Upper lobe of left lung (tissue), 6 donors: ENCODE results near the gene HPS1. TPM values are rescaled to one million over a fixed set of nuclear protein-coding genes. Genes with fewer than 3 reads are reported as not detected.

Experiments used
- ATAC-seq, 2 donors: fragments of 200-7000 bp; cut with Tn5 transposase; one replicate each; pipeline ENCODE4 v1.9.1; 2022; ENCODE audit warnings: mild to moderate bottlenecking in 2 of 2, moderate library complexity in 2 of 2; ENCODE audit not compliant: low FRiP score in 2 of 2
- DNase-seq, 2 donors: peaks; one replicate each; pipeline ENCODE4 v3.0.0-alpha.2; 2019 to 2020
- H3K27ac ChIP-seq, 4 donors: fragments of 200-600 bp; sonication (generic); one replicate each; pipeline ENCODE4 v1.5.1; 2016 to 2019
- H3K27me3 ChIP-seq, 4 donors: fragments of 200-600 bp; sonication (generic); one replicate each; pipeline ENCODE4 v1.5.1; 2017 to 2019
- H3K36me3 ChIP-seq, 4 donors: fragments of 200-600 bp; sonication (generic); one replicate each; pipeline ENCODE4 v1.5.1; 2016 to 2019
- H3K4me1 ChIP-seq, 4 donors: fragments of 200-600 bp; sonication (generic); one replicate each; pipeline ENCODE4 v1.5.1; 2018 to 2019
- H3K4me3 ChIP-seq, 4 donors: fragments of 200-600 bp; sonication (generic); one replicate each; pipeline ENCODE4 v1.5.1; 2017 to 2019; ENCODE audit warnings: mild to moderate bottlenecking in 2 of 4, moderate library complexity in 1 of 4
- H3K9me3 ChIP-seq, 4 donors: fragments of 200-600 bp; sonication (generic); one replicate each; pipeline ENCODE4 v1.5.1; 2018 to 2019
- CTCF ChIP-seq, 6 experiments: fragments of 450-650 bp in 4 of 6; fragments of 200-600 bp in 2 of 6; sonication (generic) in 2 of 6; IDR thresholded peaks; one replicate each; pipeline ENCODE4 v1.5.1; 2016 to 2019; ENCODE audit warnings: antibody characterized with exemption in 6 of 6
- EP300 ChIP-seq, 4 donors: sonication (generic); formaldehyde crosslinking; IDR thresholded peaks; one replicate each; pipeline ENCODE4 v1.5.1; 2017; ENCODE audit warnings: antibody characterized with exemption in 4 of 4, control low read depth in 2 of 4
- POLR2A ChIP-seq, 4 donors: fragments of 450-650 bp; IDR thresholded peaks; one replicate each; pipeline ENCODE4 v1.5.1; 2016 to 2017; ENCODE audit warnings: antibody characterized with exemption in 4 of 4, mild to moderate bottlenecking in 2 of 4
- POLR2AphosphoS5 ChIP-seq, 2 donors: sonication (generic); formaldehyde crosslinking; IDR thresholded peaks; one replicate each; pipeline ENCODE4 v1.5.1; 2017; ENCODE audit warnings: antibody characterized with exemption in 2 of 2
- WGBS, 2 donors: methylation state at CpG; one replicate each; pipeline ENCODE4 v1.1.5; 2017 to 2018; 5-methylcytosine and 5-hydroxymethylcytosine counted together
- total RNA-seq, 6 donors: library from RNA; depleted of rRNA in 4 of 6; stranded (reverse); fragments of >200 nt in 4 of 6; gene quantifications; one replicate each; pipeline versions ENCODE4 v1.1.0 to v1.2.1, GENCODE V29; 2016 to 2021
- donor health status: DM: no; HTN: no; CAD: no; lungs with moderate emphysema.
- donor health status: DM: no; HTN: yes; CAD: no; lungs with severe emphysema.

HPS1 gene
- total RNA-seq, result 100 to 1,000 TPM in 2 of 6 donors, 10 to 100 TPM in 4; 45.8 to 103 (median 87.0) TPM

GRCh38 chr10:98446661-98447221, at the start of gene HPS1:
Gene HPS1 (minus strand): TSS chr10:98446935. CDS start chr10:98443240, 3,695 bp downstream.
- TF ChIP-seq POLR2A (IDR thresholded peaks at IDR 0.05) (peak in 3 of 4 donors; percentile 84 to 96 (median 94)), CTCF (IDR thresholded peaks at IDR 0.05) (peak in 3 of 6 experiments; percentile 4 to 29 (median 24)), POLR2AphosphoS5 (IDR thresholded peaks at IDR 0.05) (peak; percentile 74 to 89), EP300 (IDR thresholded peaks at IDR 0.05) (no peak)
- DNase-seq (peak; percentile 83 to 98), ATAC-seq (peak; percentile 93 to 97)
- Histone ChIP-seq H3K4me1 (peaks cover 9 to 35% (median 12%) of the 10 kb centered on the region in 4 donors), H3K4me3 (peak within 1 kb of the TSS; percentile 62 to 95 (median 89)), H3K9me3 (no peaks in the 10 kb centered on the region), H3K27me3 (no peaks in the 10 kb centered on the region), H3K27ac (peak within 1 kb of the TSS; percentile 83 to 95 (median 94)), H3K36me3 (peaks cover 0 to 33% (median 28%) of the 10 kb centered on the region in 4 donors)
- 3 to 27% methylated on average over 3 to 41 of the region's 47 CpGs for WGBS, 2 donors

GRCh38 chr10:98492763-98493162, 46.0 kb upstream of the HPS1 start:
- Histone ChIP-seq H3K9me3 (peaks cover 0 to 15% (median 6%) of the 10 kb centered on the region in 4 donors), H3K27ac (no peak overlapping the region), H3K27me3 (no peaks in the 10 kb centered on the region), H3K4me3 (no peak overlapping the region), H3K36me3 (no peaks in the 10 kb centered on the region), H3K4me1 (no peaks in the 10 kb centered on the region)
- DNase-seq (no peak), ATAC-seq (no peak)
- 82 to 92% methylated on average over 1 of the region's 1 CpG for WGBS, 2 donors
- TF ChIP-seq EP300 (IDR thresholded peaks at IDR 0.05) (no peak), POLR2AphosphoS5 (IDR thresholded peaks at IDR 0.05) (no peak)

- H3K4me3 ChIP-seq, result no peak overlapping the region
- H3K36me3 ChIP-seq, result no peaks in the 10 kb centered on the region
- ATAC-seq (no peak), DNase-seq (peak in 1 of 2 donors; percentile 27)
- H3K27me3 ChIP-seq, result no peaks in the 10 kb centered on the region
- WGBS, 2 donors, result 80 to 89% methylated on average over 10 to 13 of the region's 13 CpGs
- no peak overlapping the region for H3K27ac ChIP-seq
- TF ChIP-seq CTCF (IDR thresholded peaks at IDR 0.05), result no peak
- TF ChIP-seq POLR2A (IDR thresholded peaks at IDR 0.05), result no peak
- TF ChIP-seq EP300 (IDR thresholded peaks at IDR 0.05), result no peak
- TF ChIP-seq POLR2AphosphoS5 (IDR thresholded peaks at IDR 0.05), result no peak
- H3K4me1 ChIP-seq, result no peaks in the 10 kb centered on the region
- H3K9me3 ChIP-seq, result peaks cover 0 to under 1% (median 0%) of the 10 kb centered on the region in 4 donors
These were observed 43.1 kb upstream of the HPS1 start for GRCh38 chr10:98489561-98490481.

- Histone ChIP-seq H3K9me3 (no peaks in the 10 kb centered on the region), H3K27me3 (no peaks in the 10 kb centered on the region), H3K27ac (no peak overlapping the region), H3K36me3 (no peaks in the 10 kb centered on the region), H3K4me3 (no peak overlapping the region), H3K4me1 (no peaks in the 10 kb centered on the region)
- ATAC-seq (no peak), DNase-seq (no peak)
- TF ChIP-seq CTCF (IDR thresholded peaks at IDR 0.05) (no peak), POLR2AphosphoS5 (IDR thresholded peaks at IDR 0.05) (no peak), POLR2A (IDR thresholded peaks at IDR 0.05) (no peak), EP300 (IDR thresholded peaks at IDR 0.05) (no peak)
- whole genome bisulfite sequencing, 2 donors, result 69 to 75% methylated on average over 1 of the region's 1 CpG
These were observed 42.1 kb upstream of the HPS1 start for GRCh38 chr10:98488669-98489430.

GRCh38 chr10:98487649-98488048, 40.9 kb upstream of the HPS1 start:
- ATAC-seq, result no peak
- H3K27ac ChIP-seq, result no peak overlapping the region

More at GRCh38 chr10:98487649-98488048, 40.9 kb upstream of the HPS1 start:
- WGBS, 2 donors, result 89 to 95% methylated on average over 3 of the region's 3 CpGs
- Histone ChIP-seq H3K4me1 (no peaks in the 10 kb centered on the region), H3K27me3 (no peaks in the 10 kb centered on the region), H3K4me3 (no peak overlapping the region), H3K36me3 (no peaks in the 10 kb centered on the region), H3K9me3 (no peaks in the 10 kb centered on the region)
- TF ChIP-seq POLR2AphosphoS5 (IDR thresholded peaks at IDR 0.05) (no peak), EP300 (IDR thresholded peaks at IDR 0.05) (no peak), CTCF (IDR thresholded peaks at IDR 0.05) (no peak), POLR2A (IDR thresholded peaks at IDR 0.05) (no peak)
- no peak for DNase-seq
